ENCODE results near the gene GEMIN2.

Gene GEMIN2

GRCh38 chr14:39184628-39185255, 70.6 kb downstream of the GEMIN2 start:
- Histone ChIP-seq H3K27ac (no peak overlapping the region), H3K36me3 (peaks cover 57% of the 10 kb centered on the region)

DNA sequence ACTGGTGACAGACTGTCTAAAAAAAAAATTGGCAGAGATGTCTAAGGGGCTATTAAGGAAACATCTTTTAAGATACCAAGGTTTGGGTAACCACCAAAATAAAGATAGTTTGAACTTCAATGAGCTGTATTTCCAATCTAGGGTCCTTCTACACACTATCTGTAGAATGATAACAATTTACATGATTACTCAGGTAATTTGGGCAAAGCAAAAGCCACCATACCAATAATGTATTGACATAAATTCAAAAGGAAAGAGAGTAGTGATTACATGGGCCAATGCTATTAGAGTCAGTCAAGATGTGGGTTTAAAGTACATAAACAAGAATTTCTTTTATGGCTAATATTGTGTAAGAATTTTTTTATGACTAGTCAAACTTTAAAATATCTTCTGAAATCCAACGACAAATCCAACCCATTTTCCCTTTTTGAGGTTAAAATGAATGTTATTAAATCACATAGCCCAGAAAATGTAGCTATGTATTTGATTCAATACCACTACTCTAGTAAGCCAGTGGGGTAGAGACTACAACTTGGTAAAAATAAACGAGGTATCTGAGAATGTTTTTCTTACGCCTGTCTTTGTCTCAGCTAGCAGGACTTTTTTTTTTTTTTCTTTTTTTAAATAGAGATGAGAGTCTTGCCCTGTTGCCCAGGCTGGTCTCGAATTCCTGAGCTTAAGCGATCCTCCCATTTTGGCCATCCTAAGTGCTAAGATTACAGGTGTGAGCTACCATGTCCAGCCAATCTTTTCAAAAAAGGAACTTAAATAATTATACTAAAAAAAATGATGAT, 71.3 kb downstream of the GEMIN2 start:
- Histone ChIP-seq H3K27me3 (ENCODE audit: insufficient read depth, low read depth, severe bottlenecking) (no peaks in the 10 kb centered on the region), H3K4me3 (ENCODE audit: low read depth, low read length) (no peak overlapping the region), H3K36me3 (peaks cover 50% of the 10 kb centered on the region), H3K9me3 (ENCODE audit: severe bottlenecking) (no peaks in the 10 kb centered on the region), H3K27ac (no peak overlapping the region)
- no peak for DNase-seq
- TF ChIP-seq, protein P1, sequence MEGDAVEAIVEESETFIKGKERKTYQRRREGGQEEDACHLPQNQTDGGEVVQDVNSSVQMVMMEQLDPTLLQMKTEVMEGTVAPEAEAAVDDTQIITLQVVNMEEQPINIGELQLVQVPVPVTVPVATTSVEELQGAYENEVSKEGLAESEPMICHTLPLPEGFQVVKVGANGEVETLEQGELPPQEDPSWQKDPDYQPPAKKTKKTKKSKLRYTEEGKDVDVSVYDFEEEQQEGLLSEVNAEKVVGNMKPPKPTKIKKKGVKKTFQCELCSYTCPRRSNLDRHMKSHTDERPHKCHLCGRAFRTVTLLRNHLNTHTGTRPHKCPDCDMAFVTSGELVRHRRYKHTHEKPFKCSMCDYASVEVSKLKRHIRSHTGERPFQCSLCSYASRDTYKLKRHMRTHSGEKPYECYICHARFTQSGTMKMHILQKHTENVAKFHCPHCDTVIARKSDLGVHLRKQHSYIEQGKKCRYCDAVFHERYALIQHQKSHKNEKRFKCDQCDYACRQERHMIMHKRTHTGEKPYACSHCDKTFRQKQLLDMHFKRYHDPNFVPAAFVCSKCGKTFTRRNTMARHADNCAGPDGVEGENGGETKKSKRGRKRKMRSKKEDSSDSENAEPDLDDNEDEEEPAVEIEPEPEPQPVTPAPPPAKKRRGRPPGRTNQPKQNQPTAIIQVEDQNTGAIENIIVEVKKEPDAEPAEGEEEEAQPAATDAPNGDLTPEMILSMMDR (IDR thresholded peaks at IDR 0.05; ENCODE audit: low read depth, low read length): no peak

More at GRCh38 chr14:39184628-39185255, 70.6 kb downstream of the GEMIN2 start:
- Histone ChIP-seq H3K4me3 (ENCODE audit: low read depth, low read length) (no peak overlapping the region), H3K9me3 (ENCODE audit: severe bottlenecking) (no peaks in the 10 kb centered on the region), H3K27me3 (ENCODE audit: insufficient read depth, low read depth, severe bottlenecking) (no peaks in the 10 kb centered on the region)
- no peak for DNase-seq
- TF ChIP-seq, protein P1 (IDR thresholded peaks at IDR 0.05; ENCODE audit: low read depth, low read length): no peak
